Breast epithelium (tissue), 4 donors: ENCODE measurements around the gene CASS4. TPM values are rescaled to one million over a fixed set of nuclear protein-coding genes. Genes with fewer than 3 reads are reported as not detected.

Source experiments
- DNase-seq, 2 donors: peaks; one replicate each; pipeline ENCODE4 v3.0.0-alpha.2; 2019; ENCODE audit warnings: low spot score in 2 of 2
- H3K27ac ChIP-seq, 2 donors: fragments of 200-600 bp; sonication (generic) in 1 of 2; one replicate each; pipeline ENCODE4 v1.5.1; 2016 to 2019; ENCODE audit warnings: mild to moderate bottlenecking in 1 of 2
- H3K27me3 ChIP-seq, 2 donors: fragments of 200-600 bp; sonication (generic) in 1 of 2; one replicate each; pipeline versions ENCODE4 v1.5.1 to v1.6.0; 2017 to 2019; ENCODE audit warnings: control low read depth in 1 of 2, mild to moderate bottlenecking in 1 of 2
- H3K36me3 ChIP-seq: fragments of 200-600 bp; one replicate; pipeline ENCODE4 v1.5.1; 2019
- H3K4me1 ChIP-seq, 2 donors: fragments of 200-600 bp; sonication (generic); one replicate each; pipeline ENCODE4 v1.5.1; 2016 to 2019; ENCODE audit warnings: control low read depth in 1 of 2
- H3K4me3 ChIP-seq, 3 donors: fragments of 200-600 bp; sonication (generic); 1 replicate in 2 of 3; 2 replicates in 1 of 3; pipeline ENCODE4 v1.5.1; 2016 to 2019; ENCODE audit warnings: mild to moderate bottlenecking in 3 of 3, moderate library complexity in 2 of 3
- H3K9me3 ChIP-seq, 2 donors: fragments of 200-600 bp; sonication (generic) in 1 of 2; one replicate each; pipeline ENCODE4 v1.5.1; 2016 to 2019; ENCODE audit warnings: control low read depth in 1 of 2
- CTCF ChIP-seq, 3 donors: fragments of 450-650 bp; IDR thresholded peaks; one replicate each; pipeline ENCODE4 v1.5.1; 2016 to 2017; ENCODE audit warnings: antibody characterized with exemption in 3 of 3, mild to moderate bottlenecking in 3 of 3, moderate library complexity in 3 of 3
- POLR2A ChIP-seq: fragments of 450-650 bp; IDR thresholded peaks from one replicate; pipeline ENCODE4 v1.6.1; 2016; ENCODE audit warnings: antibody characterized with exemption, mild to moderate bottlenecking, moderate library complexity
- POLR2AphosphoS5 ChIP-seq, 3 donors: sonication (generic); formaldehyde crosslinking; IDR thresholded peaks; one replicate each; pipeline ENCODE4 v1.6.1; 2017; ENCODE audit warnings: antibody characterized with exemption in 3 of 3
- intact Hi-C: fragments of 100-400 bp; cut with DNase I; formaldehyde crosslinking; loops from one replicate; pipeline ENCODE4 v1.15.1; 2023; ENCODE audit warnings: low total_unique reads
- total RNA-seq, 3 donors: library from RNA; depleted of rRNA; stranded (reverse); fragments of >200 nt; gene quantifications; one replicate each; pipeline ENCODE4 v1.1.0, GENCODE V29; 2016

The CASS4 gene
- total RNA-seq, 3 donors from 2014 or later: 1.6 to 3.4 (median 2.2) TPM

- Histone ChIP-seq H3K27me3 (no peaks in the 10 kb centered on the region), H3K36me3 (no peaks in the 10 kb centered on the region), H3K4me3 (no peak overlapping the region), H3K9me3 (no peaks in the 10 kb centered on the region), H3K27ac (no peak overlapping the region), H3K4me1 (no peaks in the 10 kb centered on the region)
- intact Hi-C loops: no loop called here
- TF ChIP-seq POLR2A: no peak
- no peak for TF ChIP-seq POLR2AphosphoS5 (IDR thresholded peaks at IDR 0.05)
- no peak for TF ChIP-seq CTCF (IDR thresholded peaks at IDR 0.05)
- no peak for DNase-seq
These were observed 31.7 kb upstream of the CASS4 start for GRCh38 chr20:56380375-56380774.

- Histone ChIP-seq H3K27me3 (no peaks in the 10 kb centered on the region), H3K9me3 (no peaks in the 10 kb centered on the region), H3K4me1 (no peaks in the 10 kb centered on the region), H3K4me3 (no peak overlapping the region), H3K27ac (no peak overlapping the region), H3K36me3 (no peaks in the 10 kb centered on the region)
- DNase-seq: no peak
- TF ChIP-seq CTCF (IDR thresholded peaks at IDR 0.05) (no peak), POLR2AphosphoS5 (IDR thresholded peaks at IDR 0.05) (no peak), POLR2A (no peak)
- intact Hi-C loops: no loop called here
These were observed 30.6 kb upstream of the CASS4 start for GRCh38 chr20:56381501-56381900.

GRCh38 chr20:56382696-56383095 is 29.4 kb upstream of the CASS4 start:
- Histone ChIP-seq H3K27me3 (no peaks in the 10 kb centered on the region), H3K4me1 (no peaks in the 10 kb centered on the region), H3K36me3 (no peaks in the 10 kb centered on the region), H3K27ac (no peak overlapping the region), H3K9me3 (no peaks in the 10 kb centered on the region), H3K4me3 (no peak overlapping the region)
- TF ChIP-seq POLR2A (no peak), CTCF (IDR thresholded peaks at IDR 0.05) (no peak), POLR2AphosphoS5 (IDR thresholded peaks at IDR 0.05) (no peak)
- intact Hi-C loops: no loop called here
- no peak for DNase-seq

- Histone ChIP-seq H3K4me1 (no peaks in the 10 kb centered on the region), H3K27ac (no peak overlapping the region), H3K36me3 (no peaks in the 10 kb centered on the region), H3K4me3 (no peak overlapping the region), H3K27me3 (no peaks in the 10 kb centered on the region), H3K9me3 (no peaks in the 10 kb centered on the region)
- intact Hi-C loops: no loop called here
- no peak for DNase-seq
- TF ChIP-seq POLR2A (no peak), CTCF (IDR thresholded peaks at IDR 0.05) (no peak), POLR2AphosphoS5 (IDR thresholded peaks at IDR 0.05) (no peak)
These were observed 28.7 kb upstream of the CASS4 start for GRCh38 chr20:56383334-56383733.

GRCh38 chr20:56385130-56385529 is 26.9 kb upstream of the CASS4 start:
- intact Hi-C loops: no loop called here
- no peak overlapping the region for H3K27ac ChIP-seq
- H3K9me3 ChIP-seq: no peaks in the 10 kb centered on the region
- TF ChIP-seq POLR2AphosphoS5 (IDR thresholded peaks at IDR 0.05) (no peak), CTCF (IDR thresholded peaks at IDR 0.05) (no peak), POLR2A (no peak)
- H3K27me3 ChIP-seq: no peaks in the 10 kb centered on the region
- DNase-seq: no peak
- H3K4me1 ChIP-seq: no peaks in the 10 kb centered on the region
- no peaks in the 10 kb centered on the region for H3K36me3 ChIP-seq
- H3K4me3 ChIP-seq: no peak overlapping the region
